Measurements from ENCODE around the gene CHAT.

DNA sequence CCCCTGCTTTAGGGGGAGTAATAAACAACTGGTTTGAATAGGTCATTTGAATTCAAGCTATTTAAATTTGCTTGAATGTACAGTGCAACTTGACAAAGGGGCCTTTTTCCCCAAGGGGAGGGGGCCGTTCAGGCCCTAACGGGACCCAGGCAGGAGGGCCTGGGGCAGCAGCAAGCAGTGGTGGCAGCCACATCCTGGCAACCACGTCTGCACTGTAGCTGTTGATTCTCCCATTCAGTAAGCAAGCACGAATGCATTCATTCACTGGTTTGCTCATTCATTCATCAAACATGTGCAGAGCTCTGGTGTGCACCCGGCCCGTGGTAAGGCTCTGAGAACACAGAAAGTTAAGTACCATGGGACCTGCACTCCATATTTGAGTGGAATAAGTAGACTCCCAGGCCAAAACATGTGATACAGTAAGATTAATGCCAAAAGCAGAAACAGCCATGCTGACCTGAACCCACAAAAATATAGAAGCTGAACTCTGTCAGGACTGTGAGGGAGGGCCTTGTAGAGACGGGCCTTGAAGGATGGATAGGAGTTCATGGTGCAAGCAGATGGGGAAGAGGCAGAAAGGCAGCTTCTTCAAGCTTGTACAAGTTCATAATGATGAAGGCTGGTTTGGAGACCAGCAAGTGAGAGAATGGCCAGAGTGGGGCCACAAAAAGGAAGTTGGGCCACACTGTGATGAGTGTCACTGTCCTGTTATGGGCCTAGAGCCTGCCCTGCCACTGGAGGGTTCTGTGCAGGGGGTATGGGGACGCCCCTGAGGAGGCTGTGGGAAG, 36.3 kb downstream of the CHAT start:
- TF ChIP-seq, protein P1, sequence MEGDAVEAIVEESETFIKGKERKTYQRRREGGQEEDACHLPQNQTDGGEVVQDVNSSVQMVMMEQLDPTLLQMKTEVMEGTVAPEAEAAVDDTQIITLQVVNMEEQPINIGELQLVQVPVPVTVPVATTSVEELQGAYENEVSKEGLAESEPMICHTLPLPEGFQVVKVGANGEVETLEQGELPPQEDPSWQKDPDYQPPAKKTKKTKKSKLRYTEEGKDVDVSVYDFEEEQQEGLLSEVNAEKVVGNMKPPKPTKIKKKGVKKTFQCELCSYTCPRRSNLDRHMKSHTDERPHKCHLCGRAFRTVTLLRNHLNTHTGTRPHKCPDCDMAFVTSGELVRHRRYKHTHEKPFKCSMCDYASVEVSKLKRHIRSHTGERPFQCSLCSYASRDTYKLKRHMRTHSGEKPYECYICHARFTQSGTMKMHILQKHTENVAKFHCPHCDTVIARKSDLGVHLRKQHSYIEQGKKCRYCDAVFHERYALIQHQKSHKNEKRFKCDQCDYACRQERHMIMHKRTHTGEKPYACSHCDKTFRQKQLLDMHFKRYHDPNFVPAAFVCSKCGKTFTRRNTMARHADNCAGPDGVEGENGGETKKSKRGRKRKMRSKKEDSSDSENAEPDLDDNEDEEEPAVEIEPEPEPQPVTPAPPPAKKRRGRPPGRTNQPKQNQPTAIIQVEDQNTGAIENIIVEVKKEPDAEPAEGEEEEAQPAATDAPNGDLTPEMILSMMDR (conservative IDR thresholded peaks at IDR 0.05; ENCODE audit: low read length) = no peak
- no peak for TF ChIP-seq EZH2phosphoT487 (IDR thresholded peaks at IDR 0.05; ENCODE audit: borderline replicate concordance, low read depth, low read length)

Data from OCI-LY7 (cell line).